LNCaP clone FGC (cell line): Measurements from ENCODE around the gene S100A3.
"Not testable (repeated sequence)": the region's sequence is repeated elsewhere in the genome, so short reads cannot be mapped to it uniquely, and the experiment has no call there.

Experiments
- DNase-seq: peaks from one replicate; pipeline ENCODE4 v3.0.0-alpha.2; 2011; ENCODE audit warnings: low read depth
- H3K4me3 ChIP-seq: 2 replicates; pipeline ENCODE4 v1.5.1; 2011; ENCODE audit warnings: mild to moderate bottlenecking, low read depth, low read length, control low read depth
- TF ChIP-seq, protein P1 (sequence below): IDR thresholded peaks from 2 replicates; pipeline ENCODE4 v1.5.1; 2012; ENCODE audit warnings: mild to moderate bottlenecking; ENCODE audit not compliant: control insufficient read depth, insufficient read depth; ENCODE audit errors: extremely low read depth

S100A3 gene

DNA sequence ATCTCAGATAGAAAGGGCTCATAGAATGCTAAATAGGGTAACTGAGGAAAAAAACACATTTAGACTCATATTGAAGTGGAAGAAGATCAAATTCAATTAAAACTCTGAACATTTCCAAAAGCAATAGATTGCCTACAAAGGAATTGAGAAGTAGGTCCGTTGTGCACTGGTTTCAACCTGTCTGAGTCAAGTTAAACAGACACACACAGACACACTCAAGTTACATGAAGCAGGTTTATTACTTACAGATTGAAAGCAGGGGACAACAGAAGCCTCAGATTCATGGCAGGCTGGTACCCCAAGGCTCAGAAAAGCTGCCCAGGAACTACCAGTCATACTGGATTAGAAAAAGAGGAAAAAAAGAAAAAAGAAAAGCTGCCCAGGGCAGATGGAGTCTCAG is 37.3 kb upstream of the S100A3 start:
- TF ChIP-seq, protein P1, sequence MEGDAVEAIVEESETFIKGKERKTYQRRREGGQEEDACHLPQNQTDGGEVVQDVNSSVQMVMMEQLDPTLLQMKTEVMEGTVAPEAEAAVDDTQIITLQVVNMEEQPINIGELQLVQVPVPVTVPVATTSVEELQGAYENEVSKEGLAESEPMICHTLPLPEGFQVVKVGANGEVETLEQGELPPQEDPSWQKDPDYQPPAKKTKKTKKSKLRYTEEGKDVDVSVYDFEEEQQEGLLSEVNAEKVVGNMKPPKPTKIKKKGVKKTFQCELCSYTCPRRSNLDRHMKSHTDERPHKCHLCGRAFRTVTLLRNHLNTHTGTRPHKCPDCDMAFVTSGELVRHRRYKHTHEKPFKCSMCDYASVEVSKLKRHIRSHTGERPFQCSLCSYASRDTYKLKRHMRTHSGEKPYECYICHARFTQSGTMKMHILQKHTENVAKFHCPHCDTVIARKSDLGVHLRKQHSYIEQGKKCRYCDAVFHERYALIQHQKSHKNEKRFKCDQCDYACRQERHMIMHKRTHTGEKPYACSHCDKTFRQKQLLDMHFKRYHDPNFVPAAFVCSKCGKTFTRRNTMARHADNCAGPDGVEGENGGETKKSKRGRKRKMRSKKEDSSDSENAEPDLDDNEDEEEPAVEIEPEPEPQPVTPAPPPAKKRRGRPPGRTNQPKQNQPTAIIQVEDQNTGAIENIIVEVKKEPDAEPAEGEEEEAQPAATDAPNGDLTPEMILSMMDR, result no peak
- DNase-seq, result no peak
- no peak overlapping the region for H3K4me3 ChIP-seq

DNA sequence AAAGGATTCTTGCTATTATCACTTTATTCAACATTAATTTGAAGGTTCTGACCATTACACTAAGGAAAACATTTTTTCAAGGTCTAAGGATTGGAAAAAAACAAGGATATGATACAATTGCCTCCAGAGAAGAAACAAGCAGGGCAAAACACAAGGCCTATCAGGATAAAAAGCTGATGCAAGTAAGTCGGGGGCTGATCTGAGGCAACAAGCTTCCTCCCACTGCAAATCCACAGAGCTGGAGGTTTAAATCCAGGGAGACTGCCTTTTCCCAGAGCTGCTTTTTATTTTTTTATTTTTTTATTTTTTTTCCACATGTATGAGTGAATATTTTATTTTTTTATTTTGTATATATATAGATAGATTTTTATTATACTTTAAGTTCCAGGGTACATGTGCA is 35.9 kb upstream of the S100A3 start:
- no peak overlapping the region for H3K4me3 ChIP-seq
- DNase-seq, result no peak
- TF ChIP-seq, protein P1, result no peak

DNA sequence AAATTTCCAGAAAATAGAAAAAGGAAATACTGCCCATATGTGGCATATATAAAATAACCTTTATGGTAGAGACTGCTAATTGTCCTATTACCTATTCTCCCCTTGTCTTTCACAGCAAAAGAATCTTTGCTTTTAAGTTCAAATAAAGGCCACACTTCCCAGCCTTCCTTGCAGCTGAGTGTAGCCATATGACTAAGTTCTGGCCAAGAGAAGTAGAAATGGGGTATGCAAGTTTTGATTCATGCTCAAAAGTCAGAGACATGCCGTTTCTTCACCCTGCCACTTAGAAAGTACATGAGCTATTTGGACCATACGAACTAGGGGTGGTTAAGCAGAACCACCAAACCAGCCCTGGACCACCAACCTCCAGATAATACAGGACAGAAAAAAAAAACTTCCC is 34.9 kb upstream of the S100A3 start:
- no peak for DNase-seq
- no peak overlapping the region for H3K4me3 ChIP-seq
- TF ChIP-seq, protein P1, result no peak

DNA sequence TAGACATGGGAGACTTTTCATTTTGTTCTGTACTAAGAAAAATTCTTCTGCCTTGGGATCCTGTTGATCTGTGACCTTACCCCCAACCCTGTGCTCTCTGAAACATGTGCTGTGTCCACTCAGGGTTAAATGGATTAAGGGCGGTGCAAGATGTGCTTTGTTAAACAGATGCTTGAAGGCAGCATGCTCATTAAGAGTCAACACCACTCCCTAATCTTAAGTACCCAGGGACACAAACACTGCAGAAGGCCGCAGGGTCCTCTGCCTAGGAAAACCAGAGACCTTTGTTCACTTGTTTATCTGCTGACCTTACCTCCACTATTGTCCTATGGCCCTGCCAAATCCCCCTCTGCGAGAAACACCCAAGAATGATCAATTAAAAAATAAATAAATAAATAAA is 34.5 kb upstream of the S100A3 start:
- DNase-seq, H3K4me3 ChIP-seq: not testable (repeated sequence)

DNA sequence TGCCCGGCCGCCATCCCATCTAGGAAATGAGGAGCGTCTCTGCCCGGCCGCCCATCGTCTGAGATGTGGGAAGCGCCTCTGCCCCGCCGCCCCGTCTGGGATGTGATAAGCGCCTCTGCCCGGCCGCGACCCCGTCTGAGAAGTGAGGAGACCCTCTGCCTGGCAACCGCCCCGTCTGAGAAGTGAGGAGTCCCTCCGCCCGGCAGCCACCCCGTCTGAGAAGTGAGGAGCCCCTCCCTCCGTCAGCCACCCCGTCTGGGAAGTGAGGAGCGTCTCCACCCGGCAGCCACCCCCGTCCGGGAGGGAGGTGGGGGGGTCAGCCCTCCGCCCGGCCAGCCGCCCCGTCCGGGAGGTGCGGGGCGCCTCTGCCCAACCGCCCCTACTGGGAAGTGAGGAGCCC is 33.8 kb upstream of the S100A3 start:
- not testable (repeated sequence) for DNase-seq, H3K4me3 ChIP-seq

DNA sequence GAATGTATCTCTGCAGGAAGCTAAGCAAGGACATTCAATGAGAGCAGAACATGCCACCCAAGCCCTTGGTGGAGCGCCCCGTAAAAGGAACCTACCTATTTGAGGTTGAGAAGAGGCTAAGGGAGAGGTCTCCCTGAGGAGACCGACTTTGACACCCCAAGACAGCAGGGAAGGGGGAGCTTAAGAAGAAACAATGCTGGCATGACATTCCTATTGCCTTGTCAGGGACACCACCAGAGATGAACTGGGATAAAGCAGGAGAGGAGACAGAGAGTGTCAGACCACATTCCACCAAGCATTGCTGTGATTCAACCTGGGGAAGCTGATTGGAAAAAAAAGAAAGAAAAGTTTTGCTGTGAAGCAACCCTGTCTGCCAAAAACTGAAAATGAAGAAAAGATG is 29.9 kb upstream of the S100A3 start:
- DNase-seq, result no peak
- H3K4me3 ChIP-seq, result no peak overlapping the region
- TF ChIP-seq, protein P1, result no peak

DNA sequence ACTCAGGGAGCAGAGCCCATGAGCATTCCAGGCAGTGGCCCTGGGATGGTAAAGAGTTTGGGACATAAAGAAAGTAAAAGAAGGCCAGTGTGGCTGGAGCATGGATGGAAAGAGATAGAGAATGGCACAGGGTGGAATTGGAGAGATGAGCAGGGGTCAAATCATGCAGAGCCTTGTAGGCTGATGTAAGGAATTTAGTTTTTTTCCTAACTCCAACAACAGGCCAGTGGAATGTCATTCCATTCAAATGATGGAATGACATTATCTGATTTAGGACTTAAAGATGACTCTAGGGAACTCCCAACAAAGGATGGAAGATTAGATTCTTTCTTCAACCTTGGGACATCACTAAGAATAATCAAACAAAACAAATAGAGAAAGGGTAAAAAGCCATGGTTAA is 29.4 kb upstream of the S100A3 start:
- TF ChIP-seq, protein P1, result no peak
- no peak overlapping the region for H3K4me3 ChIP-seq
- DNase-seq, result no peak

DNA sequence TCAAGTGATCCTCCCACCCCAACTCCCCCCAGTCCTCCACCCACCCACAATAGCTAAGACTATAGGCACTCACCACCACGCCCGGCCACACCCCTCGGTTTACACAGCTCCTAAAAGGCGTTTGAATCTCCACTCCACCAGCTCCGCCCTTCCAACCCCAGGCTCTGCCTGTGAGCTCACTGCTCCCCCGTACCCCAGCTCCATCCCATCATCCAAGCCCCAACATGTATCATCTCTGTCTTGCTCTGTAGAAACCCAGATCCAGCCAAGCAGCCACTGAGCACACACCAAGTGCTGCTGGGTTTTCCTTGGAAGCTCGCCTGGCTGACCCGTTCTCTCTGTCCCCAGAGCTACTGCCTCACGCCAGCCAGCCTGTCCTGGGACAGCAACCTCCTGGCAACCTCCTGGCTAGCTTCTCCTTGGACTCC is 28.6 kb upstream of the S100A3 start:
- H3K4me3 ChIP-seq, result no peak overlapping the region
- TF ChIP-seq, protein P1, result no peak
- DNase-seq, result no peak
